ENCODE measurements around the gene NRG3. TPM values are rescaled to one million over a fixed set of nuclear protein-coding genes. Genes with fewer than 3 reads are reported as not detected.

Gene NRG3
- total RNA-seq, 1 donor from 2014 or later = not detected

DNA sequence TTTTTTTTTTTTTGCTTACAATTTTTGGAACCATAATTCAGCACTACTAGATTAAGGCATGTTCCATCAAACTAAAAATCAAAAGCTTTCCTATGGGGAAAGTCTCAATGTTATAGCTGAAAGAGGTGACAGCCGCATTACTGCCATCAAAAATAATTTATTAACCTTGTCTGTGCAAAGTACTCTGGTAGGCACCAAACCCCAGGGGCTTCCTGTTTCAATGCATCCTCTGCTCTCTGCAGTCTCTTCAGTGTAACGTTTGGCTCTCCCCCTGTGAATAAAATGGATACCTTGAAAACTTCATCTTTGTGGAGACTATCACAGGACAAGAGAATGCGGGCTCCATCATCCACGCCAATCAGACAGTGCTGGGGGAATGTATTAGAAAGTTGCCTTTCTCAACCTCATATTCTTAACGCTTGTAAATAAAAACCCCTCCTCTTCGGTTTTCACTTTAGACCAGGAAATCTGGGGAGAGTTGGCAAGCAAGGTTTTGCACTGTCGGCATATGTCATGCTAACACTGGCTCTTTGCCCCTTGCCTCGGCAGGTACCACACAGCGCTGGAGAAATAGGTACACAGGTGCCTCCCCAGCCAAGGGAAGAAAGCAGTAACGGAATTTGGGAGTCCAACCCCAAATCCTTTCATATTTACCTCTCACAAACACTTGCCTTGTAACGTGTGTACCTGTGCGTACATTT, 1.6 kb upstream of the NRG3 start:
- TF ChIP-seq, protein P1, sequence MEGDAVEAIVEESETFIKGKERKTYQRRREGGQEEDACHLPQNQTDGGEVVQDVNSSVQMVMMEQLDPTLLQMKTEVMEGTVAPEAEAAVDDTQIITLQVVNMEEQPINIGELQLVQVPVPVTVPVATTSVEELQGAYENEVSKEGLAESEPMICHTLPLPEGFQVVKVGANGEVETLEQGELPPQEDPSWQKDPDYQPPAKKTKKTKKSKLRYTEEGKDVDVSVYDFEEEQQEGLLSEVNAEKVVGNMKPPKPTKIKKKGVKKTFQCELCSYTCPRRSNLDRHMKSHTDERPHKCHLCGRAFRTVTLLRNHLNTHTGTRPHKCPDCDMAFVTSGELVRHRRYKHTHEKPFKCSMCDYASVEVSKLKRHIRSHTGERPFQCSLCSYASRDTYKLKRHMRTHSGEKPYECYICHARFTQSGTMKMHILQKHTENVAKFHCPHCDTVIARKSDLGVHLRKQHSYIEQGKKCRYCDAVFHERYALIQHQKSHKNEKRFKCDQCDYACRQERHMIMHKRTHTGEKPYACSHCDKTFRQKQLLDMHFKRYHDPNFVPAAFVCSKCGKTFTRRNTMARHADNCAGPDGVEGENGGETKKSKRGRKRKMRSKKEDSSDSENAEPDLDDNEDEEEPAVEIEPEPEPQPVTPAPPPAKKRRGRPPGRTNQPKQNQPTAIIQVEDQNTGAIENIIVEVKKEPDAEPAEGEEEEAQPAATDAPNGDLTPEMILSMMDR (IDR thresholded peaks at IDR 0.05) = no peak
- Mint-ChIP-seq H3K36me3 (ENCODE audit: low read depth) (peaks cover 3% of the 10 kb centered on the region), H3K4me3 (ENCODE audit: unreplicated experiment) (no peak overlapping the region), H3K9me3 (ENCODE audit: low read depth) (peaks cover 4% of the 10 kb centered on the region), H3K27me3 (ENCODE audit: low read depth) (peaks cover 47% of the 10 kb centered on the region), H3K4me1 (ENCODE audit: low read depth) (peaks cover 4% of the 10 kb centered on the region), H3K27ac (ENCODE audit: unreplicated experiment) (no peak overlapping the region)
- DNase-seq (ENCODE audit: low spot score) = no peak

DNA sequence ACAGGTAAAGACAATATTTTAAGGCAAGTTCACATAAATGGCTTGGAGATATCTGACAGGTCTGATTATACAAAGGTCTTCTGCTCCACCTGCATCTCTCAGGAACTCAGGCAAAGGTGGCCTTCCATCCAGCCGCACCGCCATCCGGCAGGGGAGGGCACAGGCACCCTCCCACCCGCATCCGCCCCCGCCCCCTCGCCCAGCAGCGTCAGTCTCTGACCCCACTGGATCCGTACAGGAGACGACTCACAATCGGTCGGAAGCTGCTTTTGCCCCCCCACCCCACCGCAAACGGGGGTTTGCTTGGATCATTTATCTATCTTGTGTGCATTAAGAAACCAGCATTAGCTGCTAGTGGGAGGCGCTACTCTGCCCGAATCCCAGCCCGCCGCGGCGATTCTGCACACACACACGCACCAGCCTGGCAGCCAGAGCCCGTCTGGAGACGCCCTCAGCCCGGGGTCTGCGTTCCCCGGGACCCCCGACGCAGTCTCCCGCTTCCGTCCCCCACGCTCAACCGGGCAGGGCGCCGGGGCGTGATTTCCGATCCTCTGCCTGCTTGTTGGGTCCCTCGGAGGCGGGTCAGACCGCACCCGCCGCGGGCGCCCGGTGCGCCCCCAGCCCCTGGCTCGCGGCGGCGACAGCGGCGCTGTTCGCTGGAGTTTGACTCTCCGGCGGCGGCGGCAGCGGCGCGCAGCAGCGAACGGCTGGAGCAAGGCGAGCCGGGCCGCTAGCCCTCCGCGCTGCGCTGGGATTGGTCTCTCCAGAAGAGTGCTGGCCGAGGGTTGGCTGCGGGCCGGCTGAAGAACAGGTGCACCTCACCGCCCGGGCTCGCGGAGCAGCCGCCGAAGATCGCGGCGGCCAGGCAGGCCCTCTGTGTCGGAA, 820 bp upstream of the NRG3 start:
- DNase-seq (ENCODE audit: low spot score) = peak; percentile 93
- TF ChIP-seq, protein P1 (IDR thresholded peaks at IDR 0.05) = no peak
- peaks cover 4% of the 10 kb centered on the region for H3K4me1 Mint-ChIP-seq (ENCODE audit: low read depth)
- H3K4me3 Mint-ChIP-seq (ENCODE audit: unreplicated experiment) = no peak overlapping the region
- H3K9me3 Mint-ChIP-seq (ENCODE audit: low read depth) = no peaks in the 10 kb centered on the region
- H3K36me3 Mint-ChIP-seq (ENCODE audit: low read depth) = peaks cover 3% of the 10 kb centered on the region
- no peak overlapping the region for H3K27ac Mint-ChIP-seq (ENCODE audit: unreplicated experiment)
- peaks cover 54% of the 10 kb centered on the region for H3K27me3 Mint-ChIP-seq (ENCODE audit: low read depth)

DNA sequence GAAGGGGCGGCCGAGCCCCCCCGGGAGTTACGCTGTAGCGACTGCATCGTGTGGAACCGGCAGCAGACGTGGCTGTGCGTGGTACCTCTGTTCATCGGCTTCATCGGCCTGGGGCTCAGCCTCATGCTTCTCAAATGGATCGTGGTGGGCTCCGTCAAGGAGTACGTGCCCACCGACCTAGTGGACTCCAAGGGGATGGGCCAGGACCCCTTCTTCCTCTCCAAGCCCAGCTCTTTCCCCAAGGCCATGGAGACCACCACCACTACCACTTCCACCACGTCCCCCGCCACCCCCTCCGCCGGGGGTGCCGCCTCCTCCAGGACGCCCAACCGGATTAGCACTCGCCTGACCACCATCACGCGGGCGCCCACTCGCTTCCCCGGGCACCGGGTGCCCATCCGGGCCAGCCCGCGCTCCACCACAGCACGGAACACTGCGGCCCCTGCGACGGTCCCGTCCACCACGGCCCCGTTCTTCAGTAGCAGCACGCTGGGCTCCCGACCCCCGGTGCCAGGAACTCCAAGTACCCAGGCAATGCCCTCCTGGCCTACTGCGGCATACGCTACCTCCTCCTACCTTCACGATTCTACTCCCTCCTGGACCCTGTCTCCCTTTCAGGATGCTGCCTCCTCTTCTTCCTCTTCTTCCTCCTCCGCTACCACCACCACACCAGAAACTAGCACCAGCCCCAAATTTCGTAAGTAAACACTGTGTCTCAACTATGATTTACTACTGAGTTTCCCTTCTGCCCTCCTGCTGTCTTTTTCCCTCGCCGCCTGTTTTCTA, 666 bp downstream of the NRG3 start:
- H3K4me1 Mint-ChIP-seq (ENCODE audit: low read depth) = peaks cover 4% of the 10 kb centered on the region
- peak; percentile 88 for DNase-seq (ENCODE audit: low spot score)
- H3K4me3 Mint-ChIP-seq (ENCODE audit: unreplicated experiment) = peak overlapping the region; percentile 53
- peaks cover 60% of the 10 kb centered on the region for H3K27me3 Mint-ChIP-seq (ENCODE audit: low read depth)
- H3K36me3 Mint-ChIP-seq (ENCODE audit: low read depth) = peaks cover 3% of the 10 kb centered on the region
- TF ChIP-seq, protein P1 (IDR thresholded peaks at IDR 0.05) = no peak
- H3K9me3 Mint-ChIP-seq (ENCODE audit: low read depth) = no peaks in the 10 kb centered on the region
- H3K27ac Mint-ChIP-seq (ENCODE audit: unreplicated experiment) = no peak overlapping the region

DNA sequence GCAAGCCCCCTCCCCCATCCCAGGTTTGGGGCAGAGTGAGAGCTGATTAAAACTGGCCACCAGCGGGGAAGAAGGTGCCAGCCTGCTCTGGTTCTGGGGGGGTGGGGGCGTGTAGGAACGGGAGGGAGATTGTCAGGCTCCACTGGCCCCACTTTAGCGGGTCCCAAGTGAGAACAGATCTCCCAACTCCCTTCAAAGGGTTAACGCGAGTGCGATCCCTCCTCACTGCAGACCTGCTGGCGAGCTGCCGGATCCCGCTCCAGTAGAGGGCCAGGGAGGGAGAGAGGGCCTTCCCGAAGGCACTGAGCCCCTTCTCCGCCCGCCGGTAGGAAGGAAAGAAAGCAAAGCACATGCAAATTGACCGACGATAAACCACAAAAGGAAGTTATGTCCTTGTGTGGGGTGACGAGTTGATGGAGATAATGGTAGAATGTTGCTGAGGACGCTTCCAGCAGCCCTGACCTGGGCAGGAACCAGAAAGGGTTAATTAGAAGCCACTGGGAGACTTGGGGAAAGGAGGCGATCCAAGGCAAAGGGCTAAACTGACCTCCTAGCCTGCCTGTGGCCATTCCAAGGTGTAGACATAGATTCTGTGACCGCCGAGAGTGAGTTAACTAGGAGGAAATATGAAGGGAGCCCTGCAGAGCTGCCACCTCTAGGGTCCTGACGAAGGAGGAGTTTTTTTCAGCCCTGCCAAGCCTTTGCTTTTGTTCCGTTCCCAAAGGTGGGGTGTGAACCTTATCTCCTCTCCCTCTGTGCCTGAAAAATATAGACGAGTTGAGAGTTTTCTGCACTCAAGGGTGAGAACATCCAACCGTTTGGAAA, 1.5 kb downstream of the NRG3 start:
- H3K36me3 Mint-ChIP-seq (ENCODE audit: low read depth) = peaks cover 3% of the 10 kb centered on the region
- no peaks in the 10 kb centered on the region for H3K9me3 Mint-ChIP-seq (ENCODE audit: low read depth)
- H3K27ac Mint-ChIP-seq (ENCODE audit: unreplicated experiment) = no peak overlapping the region
- peaks cover 4% of the 10 kb centered on the region for H3K4me1 Mint-ChIP-seq (ENCODE audit: low read depth)
- peak; percentile 59 for DNase-seq (ENCODE audit: low spot score)
- H3K4me3 Mint-ChIP-seq (ENCODE audit: unreplicated experiment) = peak overlapping the region; percentile 53
- H3K27me3 Mint-ChIP-seq (ENCODE audit: low read depth) = peaks cover 64% of the 10 kb centered on the region
- TF ChIP-seq, protein P1 (IDR thresholded peaks at IDR 0.05) = no peak
